Fibroblast of pulmonary artery (primary cell): ENCODE data around the gene LTBP4.
A peak's percentile ranks its signal among the peaks of the same experiment; 100 is the strongest.
"Not testable (repeated sequence)": the region's sequence is repeated elsewhere in the genome, so short reads cannot be mapped to it uniquely, and the experiment has no call there.

Experiments
- DNase-seq: peaks from one replicate; pipeline ENCODE4 v3.0.0-alpha.2; 2010; ENCODE audit warnings: low read depth
- H3K4me3 ChIP-seq: replicated peaks from 2 replicates; pipeline ENCODE4 v1.5.1; 2011; ENCODE audit warnings: low read depth, mild to moderate bottlenecking, control low read depth, low read length, moderate library complexity
- TF ChIP-seq, protein P1 (sequence below): IDR thresholded peaks from 2 replicates; pipeline ENCODE4 v1.5.1; 2011; ENCODE audit warnings: mild to moderate bottlenecking, control low read depth, low read length, inconsistent platforms; ENCODE audit errors: missing control alignments

LTBP4 gene

DNA sequence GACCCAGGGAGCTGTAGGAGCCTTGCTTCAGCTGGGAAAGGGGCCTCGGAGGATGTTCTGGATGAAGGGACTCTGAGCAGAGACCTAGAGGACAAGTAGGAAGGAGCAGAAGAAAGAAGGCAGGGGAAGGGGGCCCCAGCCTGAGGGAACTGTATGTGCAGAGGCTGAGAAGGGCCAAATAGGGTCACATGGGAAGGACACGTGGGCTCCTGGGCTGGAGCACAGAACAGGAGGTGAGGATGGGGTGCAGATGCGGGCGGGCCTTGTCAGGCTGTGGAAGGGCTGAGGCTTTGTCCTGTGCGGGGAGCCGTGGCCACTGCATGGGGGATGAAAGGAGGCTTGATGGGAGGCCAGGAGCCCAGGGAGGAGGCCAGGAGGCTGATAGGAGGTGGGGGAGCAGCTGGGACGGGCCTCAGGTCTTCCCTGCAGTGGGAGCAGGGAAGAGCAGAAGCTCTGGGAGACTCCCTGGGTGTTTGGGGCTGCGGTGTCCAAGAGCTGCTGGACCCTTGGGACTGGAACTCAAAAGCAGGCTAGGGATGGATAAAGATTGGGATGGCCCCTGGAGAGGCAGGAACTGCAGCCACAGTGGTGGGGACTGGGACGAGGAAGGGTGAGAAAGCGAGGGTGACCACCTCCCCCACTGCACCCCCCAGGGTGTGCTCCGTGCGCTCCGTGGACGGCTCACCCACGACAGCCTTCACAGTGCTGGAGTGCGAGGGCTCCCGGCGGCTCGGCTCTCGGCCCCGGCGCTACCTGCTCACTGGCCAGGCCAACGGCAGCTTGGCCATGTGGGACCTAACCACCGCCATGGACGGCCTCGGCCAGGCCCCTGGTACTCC is 11.4 kb upstream of the LTBP4 start:
- TF ChIP-seq, protein P1, sequence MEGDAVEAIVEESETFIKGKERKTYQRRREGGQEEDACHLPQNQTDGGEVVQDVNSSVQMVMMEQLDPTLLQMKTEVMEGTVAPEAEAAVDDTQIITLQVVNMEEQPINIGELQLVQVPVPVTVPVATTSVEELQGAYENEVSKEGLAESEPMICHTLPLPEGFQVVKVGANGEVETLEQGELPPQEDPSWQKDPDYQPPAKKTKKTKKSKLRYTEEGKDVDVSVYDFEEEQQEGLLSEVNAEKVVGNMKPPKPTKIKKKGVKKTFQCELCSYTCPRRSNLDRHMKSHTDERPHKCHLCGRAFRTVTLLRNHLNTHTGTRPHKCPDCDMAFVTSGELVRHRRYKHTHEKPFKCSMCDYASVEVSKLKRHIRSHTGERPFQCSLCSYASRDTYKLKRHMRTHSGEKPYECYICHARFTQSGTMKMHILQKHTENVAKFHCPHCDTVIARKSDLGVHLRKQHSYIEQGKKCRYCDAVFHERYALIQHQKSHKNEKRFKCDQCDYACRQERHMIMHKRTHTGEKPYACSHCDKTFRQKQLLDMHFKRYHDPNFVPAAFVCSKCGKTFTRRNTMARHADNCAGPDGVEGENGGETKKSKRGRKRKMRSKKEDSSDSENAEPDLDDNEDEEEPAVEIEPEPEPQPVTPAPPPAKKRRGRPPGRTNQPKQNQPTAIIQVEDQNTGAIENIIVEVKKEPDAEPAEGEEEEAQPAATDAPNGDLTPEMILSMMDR, result no peak
- DNase-seq, result no peak
- no peak overlapping the region for H3K4me3 ChIP-seq

- no peak for DNase-seq
- TF ChIP-seq, protein P1, result no peak
- no peak overlapping the region for H3K4me3 ChIP-seq
Measured at GRCh38 chr19:40590464-40591265, 10.5 kb upstream of the LTBP4 start.

DNA sequence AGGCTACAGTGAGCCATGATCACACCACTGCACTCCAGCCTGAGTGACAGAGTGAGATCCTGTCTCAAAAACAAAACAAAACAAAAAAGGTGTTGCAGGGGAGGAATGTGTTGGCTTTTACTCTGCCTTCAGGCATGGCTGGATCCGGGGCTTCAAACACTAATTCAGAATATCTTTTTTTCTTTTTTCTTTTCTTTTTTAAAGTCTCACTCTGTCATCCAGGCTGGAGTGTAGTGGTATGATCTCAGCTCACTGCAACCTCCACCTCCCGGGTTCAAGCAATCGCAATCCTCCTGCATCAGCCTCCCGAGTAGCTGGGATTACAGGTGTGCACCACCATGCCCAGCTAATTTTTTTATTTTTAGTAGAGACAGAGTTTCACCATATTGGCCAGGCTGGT is 9.4 kb upstream of the LTBP4 start:
- not testable (repeated sequence) for DNase-seq, H3K4me3 ChIP-seq

- DNase-seq, result peak; percentile 78
- TF ChIP-seq, protein P1, result no peak
- no peak overlapping the region for H3K4me3 ChIP-seq
Measured at GRCh38 chr19:40592170-40592569, 9.0 kb upstream of the LTBP4 start.

DNA sequence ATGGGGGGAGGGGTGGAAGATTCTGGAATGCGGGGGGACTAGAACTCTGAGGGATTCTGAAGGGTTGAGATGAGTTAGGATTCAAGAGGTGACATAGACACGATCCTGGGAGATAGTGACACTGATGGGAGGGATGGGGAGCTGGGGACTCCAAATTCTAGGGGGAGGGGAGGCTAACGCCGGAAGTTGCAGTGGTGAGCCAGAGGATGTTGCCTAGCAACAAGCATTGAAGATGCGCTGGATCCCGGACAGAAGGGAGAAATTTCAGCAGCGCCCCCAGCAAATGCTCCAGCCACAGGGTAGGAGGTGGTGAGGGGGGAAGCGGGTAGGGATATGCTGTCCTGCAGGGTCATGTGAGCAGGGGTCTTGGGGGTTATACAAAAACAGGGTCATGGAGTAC is 6.9 kb upstream of the LTBP4 start:
- no peak overlapping the region for H3K4me3 ChIP-seq
- DNase-seq, result no peak
- TF ChIP-seq, protein P1, result no peak

DNA sequence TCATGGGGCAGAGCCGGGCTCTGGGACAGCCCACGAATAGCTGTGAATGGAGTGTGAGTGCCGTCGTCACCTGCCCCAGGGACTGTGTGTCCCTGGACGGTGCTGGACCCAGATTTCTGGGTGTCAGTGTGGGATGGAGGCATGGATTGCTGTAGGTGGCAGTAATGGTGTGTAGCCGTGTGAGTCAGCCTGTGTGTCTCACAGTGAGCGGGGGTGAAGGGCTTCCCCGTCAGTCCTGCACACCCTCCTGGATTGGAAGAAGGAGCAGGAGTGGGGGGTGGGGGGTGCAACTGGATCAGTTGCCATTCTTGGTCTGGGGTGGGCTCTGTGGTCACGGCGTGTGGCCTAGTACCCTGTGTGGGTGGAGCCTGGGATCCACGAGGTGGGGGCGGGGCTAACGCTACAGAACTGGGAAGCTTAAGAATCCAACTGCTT is 6.5 kb upstream of the LTBP4 start:
- no peak overlapping the region for H3K4me3 ChIP-seq
- no peak for DNase-seq
- TF ChIP-seq, protein P1, result no peak

DNA sequence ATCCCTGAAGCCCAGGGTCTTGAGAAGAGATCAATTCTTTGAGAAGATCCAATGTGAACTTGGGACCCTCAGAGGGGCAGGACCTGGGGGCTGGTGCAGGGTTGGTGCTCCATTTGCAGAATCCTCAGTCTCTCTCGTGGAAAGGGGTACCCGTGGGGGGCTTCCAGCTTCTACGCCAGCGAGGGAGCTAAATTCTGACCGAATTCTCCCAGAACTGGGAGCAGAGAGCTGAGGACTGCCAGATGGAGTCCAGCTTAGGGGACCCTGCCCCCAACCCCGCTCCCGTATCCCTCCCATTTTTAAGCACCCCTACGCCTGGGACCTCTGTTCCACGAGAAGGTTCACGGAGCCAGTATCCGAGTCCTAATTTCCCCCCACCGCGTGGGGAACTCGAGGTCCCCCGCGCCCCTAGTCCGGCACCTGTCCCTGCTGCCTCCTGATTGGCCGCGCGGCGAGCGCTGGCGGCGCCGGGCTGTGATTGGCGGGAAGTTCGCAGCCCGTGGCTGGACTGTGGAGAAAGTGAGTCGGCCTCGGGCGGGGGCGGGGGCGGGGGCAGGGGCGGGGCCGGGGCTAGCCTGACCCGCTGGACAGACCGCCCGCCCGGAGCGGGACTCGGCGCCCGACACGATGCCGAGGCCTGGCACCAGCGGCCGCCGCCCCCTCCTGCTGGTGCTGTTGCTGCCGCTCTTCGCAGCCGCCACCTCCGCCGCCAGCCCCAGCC is 4.4 kb upstream of the LTBP4 start:
- DNase-seq, result peak; percentile 59
- TF ChIP-seq, protein P1, result no peak
- H3K4me3 ChIP-seq, result peak overlapping the region; percentile 25
